Dendritic cell treated with granulocyte-macrophage colony-stimulating factor and Interleukin-4, amounts not matched to agents 40 ng/mL and 50 ng/mL, for 4 days (primary cell): ENCODE data around the gene GAB1.

Experiments used
- H3K27ac Mint-ChIP-seq: one replicate; pipeline ENCODE4 v1.8.0; 2022; ENCODE audit warnings: mild to moderate bottlenecking, mixed read lengths
- H3K27me3 Mint-ChIP-seq: one replicate; pipeline ENCODE4 v1.8.0; 2022; ENCODE audit warnings: mild to moderate bottlenecking, mixed read lengths
- H3K36me3 Mint-ChIP-seq: one replicate; pipeline ENCODE4 v1.8.0; 2022; ENCODE audit warnings: low read depth, mixed read lengths
- H3K4me1 Mint-ChIP-seq: one replicate; pipeline ENCODE4 v1.8.0; 2022; ENCODE audit warnings: low read depth, mixed read lengths
- H3K4me3 Mint-ChIP-seq: one replicate; pipeline ENCODE4 v1.8.0; 2022; ENCODE audit warnings: mild to moderate bottlenecking, moderate library complexity, mixed read lengths
- H3K9me3 Mint-ChIP-seq: one replicate; pipeline ENCODE4 v1.8.0; 2022; ENCODE audit warnings: mixed read lengths
- intact Hi-C: fragments of 100-400 bp; cut with micrococcal nuclease; formaldehyde crosslinking; loops from one replicate; pipeline ENCODE4 v1.15.0; 2022

GAB1 gene

GRCh38 chr4:143311924-143312323, 24.8 kb upstream of the GAB1 start:
- Mint-ChIP-seq H3K4me3 (no peak overlapping the region), H3K9me3 (no peaks in the 10 kb centered on the region), H3K27ac (no peak overlapping the region), H3K36me3 (no peaks in the 10 kb centered on the region), H3K27me3 (no peaks in the 10 kb centered on the region), H3K4me1 (no peaks in the 10 kb centered on the region)
- intact Hi-C loops: no loop called here

GRCh38 chr4:143313521-143313920, 23.2 kb upstream of the GAB1 start:
- Mint-ChIP-seq H3K4me3 (no peak overlapping the region), H3K27ac (no peak overlapping the region), H3K4me1 (no peaks in the 10 kb centered on the region), H3K27me3 (no peaks in the 10 kb centered on the region), H3K9me3 (no peaks in the 10 kb centered on the region), H3K36me3 (no peaks in the 10 kb centered on the region)
- intact Hi-C loops: no loop called here

- intact Hi-C loops: no loop called here
- H3K4me3 Mint-ChIP-seq: no peak overlapping the region
- H3K27me3 Mint-ChIP-seq: no peaks in the 10 kb centered on the region
- no peaks in the 10 kb centered on the region for H3K36me3 Mint-ChIP-seq
- H3K9me3 Mint-ChIP-seq: no peaks in the 10 kb centered on the region
- no peaks in the 10 kb centered on the region for H3K4me1 Mint-ChIP-seq
- H3K27ac Mint-ChIP-seq: no peak overlapping the region
Measured at GRCh38 chr4:143313996-143314395, 22.7 kb upstream of the GAB1 start.

DNA sequence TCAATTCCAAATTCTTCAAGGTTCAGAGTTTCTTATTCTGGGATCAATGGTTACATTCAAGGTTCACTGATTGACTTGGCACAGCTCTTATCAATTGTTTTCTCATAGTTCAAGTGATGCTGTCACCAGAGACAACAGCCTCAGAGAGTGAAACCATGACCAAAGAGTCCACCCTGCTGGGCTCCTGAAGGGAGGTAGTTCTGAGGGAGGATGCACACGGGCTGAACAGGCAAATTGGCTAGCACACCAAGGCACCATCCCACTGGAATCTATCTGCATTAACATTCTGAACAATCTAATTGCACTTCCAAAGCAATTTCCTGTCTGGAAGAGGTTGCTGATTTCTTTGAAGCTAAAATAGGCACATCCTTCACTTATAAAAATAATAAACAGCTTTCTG, 16.6 kb upstream of the GAB1 start:
- Mint-ChIP-seq H3K27me3 (no peaks in the 10 kb centered on the region), H3K27ac (no peak overlapping the region), H3K4me1 (no peaks in the 10 kb centered on the region), H3K9me3 (no peaks in the 10 kb centered on the region), H3K4me3 (no peak overlapping the region), H3K36me3 (no peaks in the 10 kb centered on the region)
- intact Hi-C loops: no loop called here

DNA sequence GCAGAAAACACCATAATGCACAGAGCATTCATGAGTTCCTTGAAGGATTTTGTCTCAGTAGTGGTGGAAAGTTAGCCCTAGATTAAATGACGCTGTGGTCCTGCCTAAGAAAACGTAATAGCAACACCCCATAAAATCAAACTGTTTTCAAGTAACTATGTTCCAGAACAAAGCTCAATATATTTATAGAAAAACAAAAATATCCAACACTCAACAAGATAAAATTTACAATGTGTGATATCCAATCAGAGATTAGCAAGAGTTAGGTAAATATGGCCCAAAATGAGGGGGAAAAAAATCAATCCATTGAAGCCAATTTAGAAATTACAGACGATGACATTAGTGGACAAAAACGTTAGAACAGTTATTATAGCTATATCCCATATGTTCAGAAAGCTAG, 9.9 kb upstream of the GAB1 start:
- no peaks in the 10 kb centered on the region for H3K4me1 Mint-ChIP-seq
- H3K36me3 Mint-ChIP-seq: no peaks in the 10 kb centered on the region
- no peaks in the 10 kb centered on the region for H3K27me3 Mint-ChIP-seq
- no peak overlapping the region for H3K4me3 Mint-ChIP-seq
- intact Hi-C loops: no loop called here
- H3K27ac Mint-ChIP-seq: no peak overlapping the region
- H3K9me3 Mint-ChIP-seq: no peaks in the 10 kb centered on the region

- Mint-ChIP-seq H3K4me3 (no peak overlapping the region), H3K27ac (no peak overlapping the region), H3K9me3 (no peaks in the 10 kb centered on the region), H3K4me1 (no peaks in the 10 kb centered on the region), H3K36me3 (no peaks in the 10 kb centered on the region), H3K27me3 (no peaks in the 10 kb centered on the region)
- intact Hi-C loops: no loop called here
Measured at GRCh38 chr4:143329985-143330384, 6.7 kb upstream of the GAB1 start.

DNA sequence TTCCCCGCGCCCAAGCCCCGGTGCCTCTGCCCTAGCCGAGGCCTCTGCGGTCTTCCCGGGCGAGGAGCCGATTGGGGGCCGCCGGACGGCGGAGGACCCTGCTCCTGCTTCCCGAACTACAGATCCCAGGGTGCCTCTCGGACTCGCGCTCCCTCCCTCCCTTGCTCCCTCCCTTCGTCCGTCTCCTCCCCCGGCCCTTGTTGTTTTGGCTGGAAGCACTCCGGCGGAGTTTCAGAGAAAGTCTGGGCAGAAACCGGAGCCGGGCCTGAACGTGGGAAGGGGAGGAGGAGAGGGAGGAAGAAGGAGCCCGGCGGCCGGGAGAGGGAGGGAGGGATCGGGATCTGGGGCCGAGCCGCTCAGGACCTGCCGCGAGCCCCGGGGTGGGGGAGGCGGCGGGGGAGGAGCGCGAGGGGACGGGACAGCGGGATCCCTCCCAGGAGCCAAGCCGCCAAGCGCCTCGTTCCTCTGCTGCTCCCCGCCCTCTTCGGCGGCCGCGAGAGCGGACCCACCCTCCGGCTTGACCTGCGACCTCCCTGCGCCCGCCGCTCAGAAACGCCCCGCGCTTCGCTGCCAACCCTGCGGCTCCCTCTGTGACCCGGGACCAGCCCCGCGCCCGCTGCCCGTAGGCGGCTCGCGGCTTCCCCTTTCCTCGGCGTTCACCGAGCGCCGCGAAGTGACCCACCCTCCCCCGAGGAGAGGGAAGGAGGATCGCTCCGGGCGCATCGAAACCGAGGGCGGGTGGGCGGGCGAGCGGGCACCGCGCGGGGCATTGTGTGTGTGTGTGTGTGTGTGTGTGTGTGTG, 496 bp upstream of the GAB1 start:
- H3K27ac Mint-ChIP-seq: peak overlapping the region; percentile 91
- H3K36me3 Mint-ChIP-seq: peaks cover 13% of the 10 kb centered on the region
- H3K27me3 Mint-ChIP-seq: peaks cover 4% of the 10 kb centered on the region
- H3K4me3 Mint-ChIP-seq: peak overlapping the region; percentile 93
- intact Hi-C loops: loop anchor here (1.0 to 5.0 kb wide), 4 partner anchors 41 to 177 kb away; partner anchors contain the start of genes SMARCA5 and USP38
- peaks cover 31% of the 10 kb centered on the region for H3K4me1 Mint-ChIP-seq
- no peaks in the 10 kb centered on the region for H3K9me3 Mint-ChIP-seq

DNA sequence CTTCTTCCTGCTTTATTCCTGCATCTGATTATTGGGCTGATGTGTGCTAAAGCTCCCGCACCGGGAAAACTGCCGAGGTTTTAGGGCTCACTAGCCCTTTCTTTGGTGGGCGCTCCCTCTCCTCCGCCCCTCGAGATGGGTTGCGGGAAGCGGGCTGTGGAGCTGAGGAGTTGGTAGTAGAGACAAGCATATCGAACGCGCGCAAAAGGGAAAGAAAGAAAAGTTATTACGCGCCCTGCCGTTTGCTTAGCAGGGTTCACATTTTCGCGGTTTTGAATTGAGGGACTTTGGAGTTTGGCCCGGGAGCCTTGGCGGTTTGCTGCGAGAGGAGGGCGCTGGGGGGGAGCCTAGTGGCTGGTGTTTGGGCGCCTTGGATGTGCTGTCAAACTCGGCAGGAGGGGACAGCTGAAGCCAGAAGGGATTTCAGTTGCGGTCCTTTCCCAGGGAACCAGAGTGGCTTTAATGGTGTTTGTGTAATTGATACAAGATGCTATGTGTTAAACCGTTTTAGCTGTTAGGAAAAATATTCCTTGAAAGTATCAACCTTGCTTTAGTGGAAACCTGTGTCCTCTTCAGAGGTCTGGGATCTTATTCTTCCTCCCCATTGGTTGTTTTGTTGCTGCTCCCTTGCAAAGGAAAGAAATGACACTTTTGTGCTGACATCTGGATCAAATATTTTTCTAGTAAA, 1.1 kb downstream of the GAB1 start:
- Mint-ChIP-seq H3K27ac (peak overlapping the region; percentile 91), H3K4me1 (peaks cover 31% of the 10 kb centered on the region), H3K4me3 (peak overlapping the region; percentile 93), H3K36me3 (peaks cover 13% of the 10 kb centered on the region), H3K9me3 (no peaks in the 10 kb centered on the region), H3K27me3 (peaks cover 4% of the 10 kb centered on the region)
- intact Hi-C loops: loop anchor here (5.0 kb wide), 2 partner anchors 40 to 130 kb away; no protein-coding TSS in a partner anchor

GRCh38 chr4:143338313-143338712, 1.6 kb downstream of the GAB1 start:
- no peak overlapping the region for H3K27ac Mint-ChIP-seq
- no peak overlapping the region for H3K4me3 Mint-ChIP-seq

DNA sequence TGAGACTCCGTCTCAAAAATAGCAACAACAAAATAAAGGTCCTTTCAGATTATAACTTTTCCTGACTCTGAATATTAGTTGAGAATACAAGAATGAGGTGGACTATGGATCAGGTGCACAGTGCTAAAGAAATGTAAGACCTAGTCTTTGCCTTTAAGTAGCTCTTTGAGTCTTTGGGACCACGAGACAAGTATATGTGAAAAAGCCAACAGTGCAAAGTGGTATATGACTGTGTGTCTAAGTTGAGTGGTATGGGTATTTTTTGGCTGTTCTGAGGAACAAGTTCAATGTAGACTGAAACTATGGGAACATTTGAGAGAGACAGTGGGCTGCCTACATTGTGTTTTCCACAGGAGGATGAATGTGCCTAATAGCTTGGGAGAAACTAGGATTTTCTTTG, 2.8 kb downstream of the GAB1 start:
- H3K36me3 Mint-ChIP-seq: peaks cover 13% of the 10 kb centered on the region
- H3K4me1 Mint-ChIP-seq: peaks cover 37% of the 10 kb centered on the region
- intact Hi-C loops: loop anchor here (5.0 kb wide), 2 partner anchors 38 to 132 kb away; no protein-coding TSS in a partner anchor
- H3K27me3 Mint-ChIP-seq: peaks cover 4% of the 10 kb centered on the region
- no peak overlapping the region for H3K27ac Mint-ChIP-seq
- no peaks in the 10 kb centered on the region for H3K9me3 Mint-ChIP-seq
- H3K4me3 Mint-ChIP-seq: no peak overlapping the region

More at GRCh38 chr4:143338313-143338712, 1.6 kb downstream of the GAB1 start:
- intact Hi-C loops: loop anchor here (5.0 kb wide), 2 partner anchors 39 to 131 kb away; no protein-coding TSS in a partner anchor
- Mint-ChIP-seq H3K9me3 (no peaks in the 10 kb centered on the region), H3K36me3 (peaks cover 13% of the 10 kb centered on the region), H3K4me1 (peaks cover 32% of the 10 kb centered on the region), H3K27me3 (peaks cover 4% of the 10 kb centered on the region)

- Mint-ChIP-seq H3K27me3 (peaks cover 4% of the 10 kb centered on the region), H3K4me3 (no peak overlapping the region), H3K36me3 (peaks cover 13% of the 10 kb centered on the region), H3K27ac (no peak overlapping the region), H3K9me3 (no peaks in the 10 kb centered on the region), H3K4me1 (peaks cover 30% of the 10 kb centered on the region)
- intact Hi-C loops: no loop called here
Measured at GRCh38 chr4:143341186-143341755, 4.6 kb downstream of the GAB1 start.

DNA sequence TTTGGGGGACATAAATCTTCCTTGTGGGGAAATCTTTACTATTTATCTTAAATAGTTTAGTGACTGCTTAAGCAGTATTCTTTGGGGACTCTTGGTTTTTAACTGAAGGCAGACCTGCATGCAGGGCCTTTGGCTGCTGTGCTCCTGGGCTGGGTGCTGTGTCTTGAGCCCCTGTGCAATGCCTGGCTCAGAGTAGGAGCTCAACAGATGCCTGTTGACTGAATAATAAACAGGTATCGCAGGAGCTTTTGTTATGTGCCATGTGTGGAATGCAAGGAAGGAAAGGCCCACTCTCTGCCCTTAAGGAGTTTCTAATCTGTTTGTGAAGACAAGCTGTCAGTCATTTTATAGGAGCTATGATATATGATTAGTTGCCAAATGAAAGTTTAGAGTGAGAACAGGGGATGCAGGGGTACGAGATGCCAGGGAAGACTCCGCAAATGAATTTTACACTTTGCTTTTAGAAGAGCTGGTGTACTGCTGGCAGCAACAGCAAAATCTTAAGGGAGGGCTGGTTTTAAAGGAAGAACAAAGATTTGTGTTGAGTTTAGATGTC, 6.7 kb downstream of the GAB1 start:
- intact Hi-C loops: no loop called here
- no peak overlapping the region for H3K4me3 Mint-ChIP-seq
- H3K4me1 Mint-ChIP-seq: peaks cover 22% of the 10 kb centered on the region
- no peak overlapping the region for H3K27ac Mint-ChIP-seq
- peaks cover 2% of the 10 kb centered on the region for H3K27me3 Mint-ChIP-seq
- H3K36me3 Mint-ChIP-seq: no peaks in the 10 kb centered on the region
- no peaks in the 10 kb centered on the region for H3K9me3 Mint-ChIP-seq

DNA sequence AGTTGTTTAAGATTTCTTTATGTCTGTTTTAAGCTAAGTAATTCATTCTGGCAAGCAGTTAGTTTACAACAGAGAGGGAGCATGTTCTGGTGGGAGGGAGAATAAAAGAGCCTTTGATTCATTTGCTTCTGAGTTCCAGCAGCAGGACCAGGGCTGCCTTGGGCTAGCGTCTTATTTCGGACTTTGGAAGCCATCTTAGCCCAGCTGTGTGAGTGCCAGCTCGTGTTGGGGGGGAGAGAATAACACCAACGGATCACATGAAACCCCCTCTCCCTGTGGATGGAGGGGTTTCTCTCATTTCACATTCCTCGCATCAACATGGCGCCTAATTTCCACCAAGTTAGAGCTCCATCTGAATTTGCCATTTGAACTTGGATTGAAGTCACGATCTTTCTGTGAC, 7.4 kb downstream of the GAB1 start:
- Mint-ChIP-seq H3K4me3 (no peak overlapping the region), H3K36me3 (no peaks in the 10 kb centered on the region), H3K27me3 (no peaks in the 10 kb centered on the region), H3K27ac (no peak overlapping the region), H3K9me3 (no peaks in the 10 kb centered on the region), H3K4me1 (peaks cover 15% of the 10 kb centered on the region)
- intact Hi-C loops: no loop called here

GRCh38 chr4:143344774-143345173, 8.1 kb downstream of the GAB1 start:
- H3K27me3 Mint-ChIP-seq: no peaks in the 10 kb centered on the region
- H3K4me3 Mint-ChIP-seq: no peak overlapping the region
- intact Hi-C loops: no loop called here
- peaks cover 5% of the 10 kb centered on the region for H3K36me3 Mint-ChIP-seq
- H3K9me3 Mint-ChIP-seq: no peaks in the 10 kb centered on the region
- peaks cover 7% of the 10 kb centered on the region for H3K4me1 Mint-ChIP-seq
- no peak overlapping the region for H3K27ac Mint-ChIP-seq
